ENCODE data around the gene HPN.
A peak's percentile ranks its signal among the peaks of the same experiment; 100 is the strongest.

The HPN gene

GRCh38 chr19:35081201-35081600 is 39.7 kb downstream of the HPN start:
- DNase-seq (ENCODE audit: low read depth in 1 of 2, low spot score in 1 of 2): no peak
- in situ Hi-C loops (cut with HindIII; ENCODE audit: low pct_unique_long_range_greater_than_20kb, low sequenced_read_pairs): no loop called here
- TF ChIP-seq JUND (IDR thresholded peaks at IDR 0.05; ENCODE audit: low read depth): no peak

DNA sequence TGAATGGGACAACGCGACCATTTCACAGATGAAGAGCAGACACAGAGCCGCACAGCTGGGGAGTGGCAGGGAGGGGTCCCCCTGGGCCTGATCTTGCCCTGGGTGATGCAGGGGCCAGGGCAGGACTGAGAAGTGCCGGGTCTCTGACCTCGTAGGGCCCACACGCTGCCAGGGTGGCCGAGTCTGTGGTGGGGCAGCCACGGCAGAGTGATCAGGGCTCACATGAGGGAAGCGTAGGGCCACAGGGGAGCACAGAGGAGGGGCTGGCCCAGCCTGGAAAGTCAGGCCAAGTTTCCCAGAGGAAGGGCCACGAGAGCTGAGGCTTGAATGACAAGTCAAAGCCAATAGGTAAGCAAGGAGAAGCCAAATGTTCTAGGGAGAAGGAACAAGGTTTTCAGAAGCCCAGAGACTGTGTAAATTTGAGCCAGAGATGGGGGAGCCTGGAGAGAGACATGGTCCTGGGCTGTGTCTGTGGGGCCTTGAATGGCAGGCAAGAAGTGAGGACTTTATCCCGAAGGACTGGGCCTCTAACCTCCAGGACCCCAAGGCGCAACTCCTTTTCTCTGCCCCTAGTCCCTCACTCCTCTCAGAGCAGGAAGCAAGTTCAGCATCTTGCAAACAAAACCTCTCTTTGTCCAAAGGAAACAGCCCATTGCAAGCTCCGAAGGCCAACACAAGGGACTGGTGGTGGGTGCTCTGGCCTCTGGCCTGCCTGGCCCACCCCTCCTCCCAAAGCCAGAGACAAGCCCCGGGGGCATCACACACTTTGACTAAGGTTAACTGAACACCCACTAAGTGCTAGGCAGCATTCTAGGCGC is 42.4 kb downstream of the HPN start:
- in situ Hi-C loops (cut with HindIII; ENCODE audit: low pct_unique_long_range_greater_than_20kb, low sequenced_read_pairs): no loop called here
- DNase-seq (ENCODE audit: low read depth in 1 of 2, low spot score in 1 of 2): no peak

GRCh38 chr19:35084509-35084762 is 42.9 kb downstream of the HPN start:
- in situ Hi-C loops (cut with HindIII; ENCODE audit: low pct_unique_long_range_greater_than_20kb, low sequenced_read_pairs): no loop called here
- no peak for TF ChIP-seq JUND (IDR thresholded peaks at IDR 0.05; ENCODE audit: low read depth)
- DNase-seq (ENCODE audit: low read depth in 1 of 2, low spot score in 1 of 2): no peak

More for the DNA sequence above, 42.4 kb downstream of the HPN start:
- no peak for TF ChIP-seq JUND (IDR thresholded peaks at IDR 0.05; ENCODE audit: low read depth)

- no peak for TF ChIP-seq JUND (IDR thresholded peaks at IDR 0.05; ENCODE audit: low read depth)
- no peak for DNase-seq (ENCODE audit: low read depth in 1 of 2, low spot score in 1 of 2)
- in situ Hi-C loops (cut with HindIII; ENCODE audit: low pct_unique_long_range_greater_than_20kb, low sequenced_read_pairs): no loop called here
These were observed 44.4 kb downstream of the HPN start for GRCh38 chr19:35085947-35086346.

DNA sequence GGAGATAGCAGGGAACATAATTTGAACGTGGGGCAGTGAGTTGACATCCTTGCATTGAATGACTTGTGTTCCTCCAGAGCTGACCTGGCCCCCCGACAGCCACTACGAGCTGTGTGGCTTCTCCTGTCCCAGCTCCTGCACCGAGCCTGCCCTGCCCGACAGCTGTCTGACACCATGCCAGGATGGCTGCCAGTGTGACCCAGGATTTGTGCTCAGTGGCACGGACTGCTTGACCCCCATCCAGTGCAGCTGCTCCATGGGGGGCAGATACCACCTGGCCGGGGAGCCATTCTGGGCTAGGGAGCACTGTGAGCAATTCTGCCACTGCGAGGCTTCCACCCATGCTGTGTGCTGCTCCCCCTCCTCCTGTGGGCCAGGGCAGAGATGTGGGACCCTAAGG is 44.9 kb downstream of the HPN start:
- in situ Hi-C loops (cut with HindIII; ENCODE audit: low pct_unique_long_range_greater_than_20kb, low sequenced_read_pairs): no loop called here
- TF ChIP-seq JUND (IDR thresholded peaks at IDR 0.05; ENCODE audit: low read depth): no peak

DNA sequence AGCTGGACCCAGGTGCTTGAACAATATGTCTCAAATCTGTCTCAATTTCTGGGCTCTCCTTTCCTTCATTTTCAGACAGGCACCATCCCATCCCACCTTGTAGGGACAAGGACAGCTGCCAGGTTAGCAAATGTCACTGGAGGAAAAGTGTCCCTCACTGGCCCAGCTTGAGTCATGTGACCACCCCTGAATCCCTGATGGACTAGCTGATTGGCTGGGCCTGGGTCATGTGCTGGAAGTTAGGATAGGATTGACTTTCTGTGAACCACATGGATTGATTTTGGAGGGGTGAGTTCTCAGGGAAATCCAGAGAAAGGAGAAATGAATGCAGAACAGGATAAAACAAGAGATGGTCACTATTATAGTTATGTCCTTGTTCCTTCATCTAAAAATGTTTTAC is 45.9 kb downstream of the HPN start:
- DNase-seq (ENCODE audit: low read depth in 1 of 2, low spot score in 1 of 2): no peak
- TF ChIP-seq JUND (IDR thresholded peaks at IDR 0.05; ENCODE audit: low read depth): no peak
- in situ Hi-C loops (cut with HindIII; ENCODE audit: low pct_unique_long_range_greater_than_20kb, low sequenced_read_pairs): no loop called here

More for the DNA sequence above, 44.9 kb downstream of the HPN start:
- no peak for DNase-seq (ENCODE audit: low read depth in 1 of 2, low spot score in 1 of 2)

DNA sequence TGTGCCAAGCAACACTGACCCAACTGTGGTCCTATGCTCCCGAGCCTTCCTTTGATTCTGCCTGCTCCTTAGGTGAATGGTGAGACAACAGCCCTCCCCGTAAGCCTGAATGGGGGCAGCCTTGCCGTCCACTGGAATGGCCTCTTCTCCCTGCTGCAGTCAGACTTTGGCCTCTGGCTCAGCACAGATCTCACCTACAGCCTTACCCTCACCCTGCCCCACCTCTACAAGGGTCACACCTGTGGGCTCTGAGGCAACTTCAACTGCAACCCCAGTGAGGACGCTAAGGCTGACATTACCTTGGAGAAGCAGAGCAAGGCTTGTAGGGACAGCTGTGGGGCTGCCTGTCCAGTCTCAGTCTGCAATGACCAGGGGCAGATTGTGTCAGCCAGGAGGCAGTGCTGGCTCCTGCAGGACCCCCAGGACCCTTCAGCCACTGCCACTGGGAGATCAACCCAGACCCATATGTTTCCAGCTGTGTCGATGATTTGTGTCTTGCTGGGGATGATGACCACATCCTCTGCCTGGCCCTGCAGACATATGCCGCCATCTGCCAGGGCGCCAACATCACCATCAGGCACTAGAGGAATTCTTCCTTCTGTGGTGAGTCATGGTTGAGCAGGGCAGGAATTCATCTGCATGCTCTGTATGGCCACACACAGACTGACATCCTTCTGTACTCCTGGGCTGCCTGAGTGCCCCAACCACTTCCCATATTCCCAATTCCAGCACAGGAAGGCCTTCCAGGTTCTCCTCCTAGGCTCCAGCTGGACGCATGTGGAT is 46.8 kb downstream of the HPN start:
- no peak for TF ChIP-seq JUND (IDR thresholded peaks at IDR 0.05; ENCODE audit: low read depth)
- DNase-seq (ENCODE audit: low read depth in 1 of 2, low spot score in 1 of 2): no peak
- in situ Hi-C loops (cut with HindIII; ENCODE audit: low pct_unique_long_range_greater_than_20kb, low sequenced_read_pairs): no loop called here

- in situ Hi-C loops (cut with HindIII; ENCODE audit: low pct_unique_long_range_greater_than_20kb, low sequenced_read_pairs): no loop called here
- no peak for DNase-seq (ENCODE audit: low read depth in 1 of 2, low spot score in 1 of 2)
- no peak for TF ChIP-seq JUND (IDR thresholded peaks at IDR 0.05; ENCODE audit: low read depth)
These were observed 48.0 kb downstream of the HPN start for GRCh38 chr19:35089554-35089953.

GRCh38 chr19:35090160-35090505 is 48.6 kb downstream of the HPN start:
- in situ Hi-C loops (cut with HindIII; ENCODE audit: low pct_unique_long_range_greater_than_20kb, low sequenced_read_pairs): no loop called here
- no peak for TF ChIP-seq JUND (IDR thresholded peaks at IDR 0.05; ENCODE audit: low read depth)
- DNase-seq (ENCODE audit: low read depth in 1 of 2, low spot score in 1 of 2): no peak

GRCh38 chr19:35090506-35091214 is 49.1 kb downstream of the HPN start:
- in situ Hi-C loops (cut with HindIII; ENCODE audit: low pct_unique_long_range_greater_than_20kb, low sequenced_read_pairs): no loop called here
- TF ChIP-seq JUND (IDR thresholded peaks at IDR 0.05; ENCODE audit: low read depth): no peak
- peak; percentile 82 to 84 for DNase-seq (ENCODE audit: low read depth in 1 of 2, low spot score in 1 of 2)

DNA sequence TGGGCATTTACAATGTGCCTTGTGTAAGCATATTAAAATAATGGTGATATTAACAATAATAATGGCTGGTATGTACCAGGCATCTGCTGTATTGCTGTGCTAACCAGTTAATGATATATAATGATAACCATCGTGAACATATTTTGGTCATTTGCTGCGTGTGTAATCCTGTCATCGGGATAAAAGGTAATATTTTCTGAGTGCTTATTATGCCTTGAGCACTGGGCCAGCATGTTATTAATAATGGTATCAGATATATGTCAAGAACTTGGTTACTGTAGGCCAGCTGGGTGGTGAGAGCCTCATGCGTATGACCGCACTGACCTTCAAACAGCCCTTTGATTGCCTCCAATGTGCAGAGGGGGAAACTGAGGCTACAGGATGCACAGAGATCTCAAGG is 51.9 kb downstream of the HPN start:
- in situ Hi-C loops (cut with HindIII; ENCODE audit: low pct_unique_long_range_greater_than_20kb, low sequenced_read_pairs): no loop called here
- DNase-seq (ENCODE audit: low read depth in 1 of 2, low spot score in 1 of 2): no peak
- TF ChIP-seq JUND (IDR thresholded peaks at IDR 0.05; ENCODE audit: low read depth): no peak

- DNase-seq (ENCODE audit: low read depth in 1 of 2, low spot score in 1 of 2): no peak
- TF ChIP-seq JUND (IDR thresholded peaks at IDR 0.05; ENCODE audit: low read depth): no peak
- in situ Hi-C loops (cut with HindIII; ENCODE audit: low pct_unique_long_range_greater_than_20kb, low sequenced_read_pairs): no loop called here
These were observed 52.6 kb downstream of the HPN start for GRCh38 chr19:35093941-35094647.
